Fibroblast of the aortic adventitia (primary cell): ENCODE data around the gene CLRN2. TPM values are rescaled to one million over a fixed set of nuclear protein-coding genes. Genes with fewer than 3 reads are reported as not detected.
A peak's percentile ranks its signal among the peaks of the same experiment; 100 is the strongest.

ENCODE experiments used
- DNase-seq: peaks from one replicate; pipeline ENCODE4 v3.0.0-alpha.2; 2010; ENCODE audit warnings: low read depth
- H3K4me3 ChIP-seq: 2 replicates; pipeline ENCODE4 v1.5.1; 2011; ENCODE audit warnings: low read depth, mild to moderate bottlenecking, control low read depth, low read length, moderate library complexity
- total RNA-seq: library from RNA; depleted of rRNA; stranded (reverse); fragments of >200 nt; gene quantifications from 2 replicates; pipeline ENCODE4 v1.2.3, GENCODE V29; 2012; ENCODE audit warnings: low replicate concordance
- TF ChIP-seq, protein P1 (sequence below): IDR thresholded peaks from 2 replicates; pipeline ENCODE4 v1.5.1; 2011; ENCODE audit warnings: mild to moderate bottlenecking, low read length, control low read depth, inconsistent platforms; ENCODE audit not compliant: insufficient read depth

Gene CLRN2, protein sequence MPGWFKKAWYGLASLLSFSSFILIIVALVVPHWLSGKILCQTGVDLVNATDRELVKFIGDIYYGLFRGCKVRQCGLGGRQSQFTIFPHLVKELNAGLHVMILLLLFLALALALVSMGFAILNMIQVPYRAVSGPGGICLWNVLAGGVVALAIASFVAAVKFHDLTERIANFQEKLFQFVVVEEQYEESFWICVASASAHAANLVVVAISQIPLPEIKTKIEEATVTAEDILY
- not detected in 2 replicates for total RNA-seq

DNA sequence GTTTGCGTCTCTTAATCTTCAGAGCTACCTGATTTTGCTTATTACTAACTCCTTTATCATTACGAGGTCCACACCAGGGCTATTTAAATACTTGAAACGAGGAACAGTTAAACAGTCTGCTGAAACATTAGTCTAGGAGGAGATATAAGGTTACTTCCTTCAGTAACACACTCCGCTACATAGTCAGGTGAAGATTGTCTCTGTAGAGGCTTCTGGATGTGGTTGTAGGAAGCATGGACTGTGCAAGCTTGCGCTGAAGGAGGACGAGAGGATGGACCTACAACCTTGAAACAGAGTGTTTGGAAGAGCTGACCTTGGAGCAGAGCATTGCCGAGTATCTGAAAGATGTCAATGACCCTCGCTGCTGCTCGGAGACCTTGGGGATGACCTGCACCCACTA lies at the start of gene CLRN2:
Gene CLRN2, plus strand, starts transcription at position 301 of the 400 bp plus-strand sequence. CDS start 102 bp downstream, outside the sequence.
- no peak for DNase-seq
- TF ChIP-seq, protein P1, sequence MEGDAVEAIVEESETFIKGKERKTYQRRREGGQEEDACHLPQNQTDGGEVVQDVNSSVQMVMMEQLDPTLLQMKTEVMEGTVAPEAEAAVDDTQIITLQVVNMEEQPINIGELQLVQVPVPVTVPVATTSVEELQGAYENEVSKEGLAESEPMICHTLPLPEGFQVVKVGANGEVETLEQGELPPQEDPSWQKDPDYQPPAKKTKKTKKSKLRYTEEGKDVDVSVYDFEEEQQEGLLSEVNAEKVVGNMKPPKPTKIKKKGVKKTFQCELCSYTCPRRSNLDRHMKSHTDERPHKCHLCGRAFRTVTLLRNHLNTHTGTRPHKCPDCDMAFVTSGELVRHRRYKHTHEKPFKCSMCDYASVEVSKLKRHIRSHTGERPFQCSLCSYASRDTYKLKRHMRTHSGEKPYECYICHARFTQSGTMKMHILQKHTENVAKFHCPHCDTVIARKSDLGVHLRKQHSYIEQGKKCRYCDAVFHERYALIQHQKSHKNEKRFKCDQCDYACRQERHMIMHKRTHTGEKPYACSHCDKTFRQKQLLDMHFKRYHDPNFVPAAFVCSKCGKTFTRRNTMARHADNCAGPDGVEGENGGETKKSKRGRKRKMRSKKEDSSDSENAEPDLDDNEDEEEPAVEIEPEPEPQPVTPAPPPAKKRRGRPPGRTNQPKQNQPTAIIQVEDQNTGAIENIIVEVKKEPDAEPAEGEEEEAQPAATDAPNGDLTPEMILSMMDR, result no peak
- H3K4me3 ChIP-seq, result no peak within 1 kb of the TSS

DNA sequence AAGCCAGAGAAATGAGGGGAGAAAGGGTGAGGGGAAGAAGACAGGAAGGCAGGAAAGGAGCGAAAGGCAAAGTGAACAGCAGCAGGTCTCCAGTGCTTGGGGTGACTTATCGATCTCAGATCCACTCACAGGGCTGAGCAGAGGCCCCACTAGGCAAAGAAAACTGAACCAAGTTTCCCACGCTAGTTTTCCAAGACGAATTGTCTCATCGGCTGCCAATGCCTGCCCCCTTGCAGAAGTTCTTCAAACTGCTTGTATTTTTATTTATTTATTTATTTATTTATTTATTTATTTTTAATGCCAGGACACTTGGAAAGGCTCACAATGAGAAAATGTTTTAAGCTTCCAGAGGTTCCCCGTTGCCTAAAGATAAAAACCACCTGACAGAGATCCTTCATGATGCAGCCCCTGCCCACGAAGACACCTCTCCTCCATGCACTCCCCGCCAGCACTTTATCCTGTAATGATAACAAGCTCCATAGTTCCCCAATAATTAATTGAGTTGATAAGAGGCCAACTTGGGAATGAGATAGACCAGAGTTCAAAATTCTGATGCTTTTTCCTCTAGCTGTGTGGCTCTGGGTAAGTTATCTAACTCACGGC lies 46.2 kb upstream of the CLRN2 start:
- DNase-seq, result peak; percentile 74
- TF ChIP-seq, protein P1, result peak; percentile 62

DNA sequence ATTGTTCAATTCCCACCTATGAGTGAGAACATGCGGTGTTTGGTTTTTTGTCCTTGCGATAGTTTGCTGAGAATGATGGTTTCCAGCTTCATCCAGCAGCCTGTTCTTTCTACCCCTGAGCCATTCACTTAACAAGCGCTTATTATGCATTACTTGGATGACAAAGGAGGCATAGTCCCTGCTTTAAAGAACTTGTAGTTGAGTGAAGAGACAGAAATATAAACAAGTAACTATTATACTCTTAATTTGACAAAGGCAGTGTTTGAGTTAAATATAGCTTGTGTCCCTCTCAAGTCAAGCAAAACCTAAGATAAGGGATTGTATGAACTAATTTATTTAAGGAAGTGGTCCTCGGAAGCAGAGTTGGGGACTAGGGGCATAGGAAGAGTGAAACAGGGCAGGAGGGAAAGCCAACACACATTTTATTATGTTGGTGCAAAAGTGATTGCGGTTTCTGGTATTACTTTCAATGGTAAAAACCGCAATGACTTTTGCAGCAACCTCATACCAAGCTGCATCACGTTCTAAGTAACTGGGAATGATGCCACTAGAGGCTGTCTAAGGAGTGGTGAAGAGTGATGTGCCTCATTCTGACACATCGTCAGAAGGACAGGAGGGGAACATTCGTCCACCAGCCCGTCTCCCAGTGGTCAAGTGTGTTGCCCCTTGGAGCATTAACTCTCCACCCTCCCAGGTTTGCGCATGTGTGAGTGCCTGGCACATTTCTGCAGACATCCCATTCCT lies 44.9 kb upstream of the CLRN2 start:
- TF ChIP-seq, protein P1, result no peak
- H3K4me3 ChIP-seq, result no peak overlapping the region
- peak; percentile 52 for DNase-seq

More for the DNA sequence above, 46.2 kb upstream of the CLRN2 start:
- H3K4me3 ChIP-seq, result no peak overlapping the region

DNA sequence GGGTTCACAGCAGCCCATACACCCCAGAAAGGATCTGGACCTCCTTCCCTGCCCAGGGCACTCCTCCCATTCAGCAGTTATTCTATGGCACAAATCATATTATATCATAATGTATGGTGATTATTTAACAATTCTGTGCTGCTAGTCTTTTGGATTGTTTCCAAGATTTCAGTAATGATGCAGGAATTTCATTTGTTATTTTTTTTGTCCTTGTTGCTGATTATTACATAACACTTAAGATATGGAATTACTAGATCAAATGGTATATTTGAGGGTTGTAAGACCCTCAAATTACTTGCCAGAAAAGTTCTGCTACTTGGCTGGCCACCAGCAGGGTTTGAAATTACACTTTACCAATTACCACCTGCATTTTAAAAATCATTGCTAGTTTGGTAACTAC lies 39.5 kb upstream of the CLRN2 start:
- TF ChIP-seq, protein P1, result no peak
- no peak overlapping the region for H3K4me3 ChIP-seq
- peak; percentile 61 for DNase-seq

DNA sequence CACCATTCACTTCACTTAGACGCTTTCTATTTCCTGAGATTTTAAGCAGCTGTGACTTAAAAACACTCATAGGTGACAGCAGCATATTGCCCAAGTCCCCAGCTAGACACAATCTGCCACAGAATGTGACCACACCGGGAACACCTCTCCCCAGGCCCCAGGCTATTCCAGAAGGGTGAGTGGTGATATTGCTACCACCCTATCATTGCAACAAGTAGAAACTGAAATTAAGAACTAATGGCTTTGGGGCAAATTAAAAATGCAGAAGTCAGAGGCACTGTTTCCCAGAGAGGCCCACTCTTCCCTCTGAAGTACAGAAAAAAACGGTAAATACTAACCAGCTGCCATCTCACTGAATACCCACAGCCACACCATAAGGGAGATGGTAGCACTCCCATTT lies 38.1 kb upstream of the CLRN2 start:
- no peak overlapping the region for H3K4me3 ChIP-seq
- DNase-seq, result no peak
- TF ChIP-seq, protein P1, result no peak

DNA sequence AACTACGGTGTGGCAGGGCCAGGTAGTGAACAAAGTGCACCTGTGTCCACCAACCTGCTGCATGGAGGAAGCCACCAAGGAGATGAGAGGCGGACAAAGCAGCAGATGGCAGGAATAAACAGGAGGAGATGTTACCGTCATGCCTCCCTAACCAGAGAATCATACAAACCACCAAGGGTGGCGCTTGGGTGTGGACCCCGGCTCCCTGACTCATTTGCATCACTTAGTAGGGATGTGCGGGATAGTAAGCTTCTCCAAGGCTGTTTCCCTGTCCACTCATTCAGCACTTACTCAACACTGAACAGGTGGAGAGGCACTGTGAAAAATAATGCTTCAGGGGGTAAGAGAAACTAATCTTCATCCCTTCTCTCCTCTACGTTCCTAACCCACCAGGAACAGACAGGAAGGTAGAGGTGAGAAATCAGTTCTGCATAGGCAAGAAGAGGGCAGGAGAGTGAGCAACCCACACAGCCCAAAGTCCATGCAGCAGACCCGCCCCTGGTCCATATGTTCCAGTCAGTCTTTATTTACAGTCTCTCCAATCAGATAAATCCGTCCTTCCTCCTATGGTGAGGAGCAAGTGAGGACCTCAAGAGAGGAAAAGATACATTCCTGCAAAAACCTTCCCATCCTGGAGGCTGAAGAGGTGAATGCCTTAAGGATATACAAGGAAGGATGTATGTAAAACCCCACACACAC lies 37.0 kb upstream of the CLRN2 start:
- DNase-seq, result no peak
- no peak overlapping the region for H3K4me3 ChIP-seq
- TF ChIP-seq, protein P1, result no peak
